DND-41 (cell line): Measurements from ENCODE around the gene PPM1N.

Experiments used
- CTCF ChIP-seq: IDR thresholded peaks from 2 replicates; pipeline ENCODE4 v1.5.1; 2012; ENCODE audit warnings: borderline replicate concordance, low read length, moderate library complexity, mild to moderate bottlenecking; ENCODE audit not compliant: poor library complexity, severe bottlenecking; ENCODE audit errors: extremely low read depth
- EZH2 ChIP-seq: IDR thresholded peaks from 3 replicates; pipeline ENCODE4 v1.6.1; 2012; ENCODE audit warnings: borderline replicate concordance, low read depth, mild to moderate bottlenecking, moderate library complexity, low read length, inconsistent platforms; ENCODE audit not compliant: severe bottlenecking

- TF ChIP-seq CTCF (no peak), EZH2 (no peak)
Measured at GRCh38 chr19:45492137-45492626, 6.1 kb upstream of the PPM1N start.
